K562 (cell line): ENCODE measurements around the gene PDLIM7. TPM values are rescaled to one million over a fixed set of nuclear protein-coding genes. Genes with fewer than 3 reads are reported as not detected.

Experiments used
- ATAC-seq: fragments of 200-7000 bp; cut with Tn5 transposase; 3 replicates; pipeline ENCODE4 v1.9.1; 2020; ENCODE audit warnings: moderate library complexity
- BruUV-seq: library from RNA; stranded (reverse); fragments of 400-500 nt; replicated peaks from 2 replicates; lab custom pipeline; 2021; lab: Mats Ljungman, UMichigan
- CTCF ChIA-PET: fragments of 300-600 bp; formaldehyde crosslinking; extraction: SDS; loops from one replicate; lab custom pipeline; 2021; ENCODE audit warnings: low intra/inter-chr PET ratio; lab: Yijun Ruan, JAX
- POLR2A ChIA-PET: fragments of 300-600, 350-650 bp; sonication (Branson Sonifier 250); formaldehyde crosslinking; extraction: SDS; loops from one replicate; lab custom pipeline; 2021; ENCODE audit warnings: antibody characterized with exemption, inconsistent platforms; lab: Yijun Ruan, JAX
- DNase-seq, 4 experiments: peaks; one replicate each; pipeline versions ENCODE4 v3.0.0 to v3.0.0-alpha.2; 2011 to 2018; ENCODE audit warnings: low spot score in 3 of 4, mixed read lengths in 3 of 4; ENCODE audit errors: extremely low read depth in 1 of 4
- FAIRE-seq: peaks from 2 replicates; lab custom pipeline; 2011; peaks lifted over from hg19 to GRCh38; lab: Jason Lieb, UNC
- H2AFZ ChIP-seq: 2 replicates; pipeline ENCODE4 v1.6.0; 2011; ENCODE audit warnings: low read depth, low read length, control low read depth, inconsistent platforms
- H3K27ac ChIP-seq: fragments of 200-600 bp; 3 replicates; pipeline ENCODE4 v1.8.0; 2011; ENCODE audit warnings: low read depth, mild to moderate bottlenecking, control low read depth, inconsistent platforms, low read length, moderate library complexity, mixed read lengths; ENCODE audit errors: extremely low read depth
- H3K27me3 ChIP-seq, 2 experiments: fragments of 300-600 bp in 1 of 2; 2 replicates in 1 of 2; 3 replicates in 1 of 2; pipeline versions ENCODE4 v1.6.0 to v1.8.0; 2011; ENCODE audit warnings: inconsistent platforms in 2 of 2, low read length in 2 of 2, mild to moderate bottlenecking in 1 of 2, mixed read lengths in 1 of 2, moderate library complexity in 1 of 2; ENCODE audit not compliant: control insufficient read depth in 2 of 2, insufficient read depth in 2 of 2
- H3K36me3 ChIP-seq: fragments of 300-600 bp; 3 replicates; pipeline ENCODE4 v1.8.0; 2011; ENCODE audit warnings: mild to moderate bottlenecking, low read length, inconsistent platforms; ENCODE audit not compliant: control insufficient read depth, insufficient read depth
- H3K4me1 ChIP-seq, 2 experiments: fragments of 200-600 bp in 1 of 2; replicated peaks in 1 of 2; 2 replicates in 1 of 2; 3 replicates in 1 of 2; pipeline versions ENCODE4 v1.5.1 to v1.8.0; 2011; ENCODE audit warnings: inconsistent platforms in 2 of 2, low read length in 2 of 2, mild to moderate bottlenecking in 1 of 2, mixed read lengths in 1 of 2, moderate library complexity in 1 of 2; ENCODE audit not compliant: control insufficient read depth in 2 of 2, insufficient read depth in 2 of 2
- H3K4me2 ChIP-seq: 2 replicates; pipeline ENCODE4 v1.6.1; 2011; ENCODE audit warnings: low read length, control low read depth, inconsistent platforms, mixed read lengths; ENCODE audit not compliant: insufficient read depth
- H3K4me3 ChIP-seq: fragments of 200-600 bp; sonication (generic), shearing (Covaris generic); 2 replicates; pipeline ENCODE4 v1.5.1; 2016; ENCODE audit warnings: control low read depth, inconsistent platforms
- H3K79me2 ChIP-seq: fragments of 200-600 bp; 3 replicates; pipeline ENCODE4 v1.8.0; 2011; ENCODE audit warnings: low read length, inconsistent platforms; ENCODE audit not compliant: control insufficient read depth, insufficient read depth
- H3K9ac ChIP-seq, 2 experiments: 2 replicates each; pipeline versions ENCODE4 v1.6.0 to v1.6.1; 2011; ENCODE audit warnings: low read depth in 2 of 2, low read length in 2 of 2, control low read depth in 1 of 2, inconsistent platforms in 1 of 2, mild to moderate bottlenecking in 1 of 2, mixed read lengths in 1 of 2; ENCODE audit not compliant: insufficient read depth in 1 of 2
- H3K9me1 ChIP-seq: one replicate; pipeline ENCODE4 v1.6.0; 2011; ENCODE audit warnings: inconsistent platforms, mild to moderate bottlenecking, low read length, moderate library complexity; ENCODE audit not compliant: control insufficient read depth, insufficient read depth
- H3K9me3 ChIP-seq: replicated peaks from 2 replicates; pipeline ENCODE4 v1.5.1; 2011; ENCODE audit warnings: low read depth, low read length, inconsistent platforms; ENCODE audit not compliant: control insufficient read depth, insufficient read depth
- H4K20me1 ChIP-seq: replicated peaks from 2 replicates; pipeline ENCODE4 v1.6.1; 2011; ENCODE audit warnings: low read length, inconsistent platforms, mixed read lengths; ENCODE audit not compliant: control insufficient read depth, insufficient read depth
- NR2C2 ChIP-seq, 2 experiments: fragments of 200-800 bp in 1 of 2; sonication (Bioruptor generic) in 1 of 2; sonication (generic) in 1 of 2; formaldehyde crosslinking in 1 of 2; IDR thresholded peaks; 2 replicates each; pipeline versions ENCODE4 v1.6.1 to v1.8.0; 2016 to 2022; ENCODE audit warnings: mild to moderate bottlenecking in 1 of 2, missing compliant biosample characterization in 1 of 2, missing genetic modification characterization in 1 of 2, missing genetic modification reagents in 1 of 2
- POLR2G ChIP-seq: fragments of 200-400 bp; formaldehyde crosslinking; IDR thresholded peaks from 2 replicates; pipeline ENCODE4 v1.6.1; 2017; ENCODE audit warnings: low read depth, mild to moderate bottlenecking, antibody characterized with exemption, low read length, moderate library complexity
- SRSF1 ChIP-seq: fragments of 200-400 bp; formaldehyde crosslinking; IDR thresholded peaks from 2 replicates; pipeline ENCODE4 v1.6.1; 2017; ENCODE audit warnings: mild to moderate bottlenecking, low read depth, low read length, moderate library complexity
- WGBS: fragments of 100-300 bp; shearing (Covaris generic); methylation state at CpG from one replicate; pipeline ENCODE4 v1.1.6; 2016; ENCODE audit warnings: low coverage, mixed read lengths; ENCODE audit not compliant: insufficient coverage; ENCODE audit errors: missing lambda C conversion rate; 5-methylcytosine and 5-hydroxymethylcytosine counted together
- in situ Hi-C: fragments of 300-500 bp; cut with MboI; formaldehyde crosslinking; loops from 4 replicates; pipeline ENCODE4 v1.15.0; 2018; ENCODE audit warnings: inconsistent platforms, mixed read lengths
- intact Hi-C: fragments of 100-400 bp; cut with micrococcal nuclease; formaldehyde crosslinking; loops from 2 replicates; pipeline ENCODE4 v1.14.2; 2022
- polyA plus RNA-seq, 8 experiments: library from polyadenylated mRNA; depleted of rRNA in 4 of 8; stranded (reverse) in 5 of 8; unstranded in 3 of 8; fragments of >200 nt; fragmentation: Nextera tagmentation in 2 of 8; fragmentation: Illumina TruSeq in 1 of 8; extraction: Ambion mirVana in 2 of 8; extraction: Trizol in 1 of 8; gene quantifications; 2 replicates each; pipeline versions ENCODE4 v1.2.1 to v1.2.3, GENCODE V29; 2011 to 2014; ENCODE audit warnings: inconsistent platforms in 1 of 8, missing spikeins in 1 of 8
- total RNA-seq, 7 experiments: library from RNA; depleted of rRNA in 6 of 7; stranded (reverse); fragments of >200 nt in 6 of 7; fragmentation: Illumina TruSeq in 2 of 7; extraction: Trizol in 2 of 7; gene quantifications; 2 replicates each; pipeline versions ENCODE4 v1.2.1 to v1.2.3, GENCODE V29; 2011 to 2021; ENCODE audit warnings: low replicate concordance in 1 of 7

The PDLIM7 gene
- total and polyA plus RNA-seq, 9 of the 15 experiments (the other 6 are each of a cell fraction or from before 2014, with no cell fraction given), result 2.1 to 124 (median 32.6) TPM

GRCh38 chr5:177449140-177450061 is 48.0 kb downstream of the PDLIM7 start:
- Histone ChIP-seq H3K27me3 (no peaks in the 10 kb centered on the region), H3K4me2 (no peak overlapping the region)
- DNase-seq, result no peak
- CTCF ChIA-PET, result no interaction called here
- BruUV-seq, result no TSS peak
- TF ChIP-seq POLR2G (peak; percentile 66), NR2C2 (CRISPR knock-in tag; IDR thresholded peaks at IDR 0.05) (0 out of 2 replicates have a peak, but pooled peaks have one; percentile 32), NR2C2 (tag; IDR thresholded peaks at IDR 0.05) (no peak), SRSF1 (no peak)
- TF ChIP-seq, all 486 proteins: peak for 2
- no peak for ATAC-seq
- intact Hi-C loops (no loop called here), in situ Hi-C loops (loop anchor here (5.0 to 10.0 kb wide), 2 partner anchors 57 to 335 kb away; no protein-coding TSS in a partner anchor)
- Histone ChIP-seq H2AFZ (no peak overlapping the region), H3K9ac (peak overlapping the region in 1 of 2 experiments; percentile 67; a peak in 1 of 4 replicates), H3K79me2 (no peaks in the 10 kb centered on the region; the same call in 2 of the 3 replicates), H3K9me3 (no peaks in the 10 kb centered on the region), H3K9me1 (no peaks in the 10 kb centered on the region), H3K4me3 (no peak overlapping the region), H4K20me1 (peaks cover 20% of the 10 kb centered on the region), H3K36me3 (no peaks in the 10 kb centered on the region), H3K4me1 (peaks cover 19 to 48% of the 10 kb centered on the region in 2 experiments), H3K27ac (no peak overlapping the region)
- 60% methylated on average over 18 of the region's 18 CpGs for WGBS
- POLR2A ChIA-PET, result interaction anchor here (0.6 to 11.8 kb wide), 9 partner anchors 10 to 141 kb away, joined by 3 to 210 read pairs (median 3); partner anchors contain the start of genes GRK6 and PDLIM7
- FAIRE-seq, result no peak
